GM18858 (cell line): Measurements from ENCODE around the gene C1RL.
"Not testable (repeated sequence)": the region's sequence is repeated elsewhere in the genome, so short reads cannot be mapped to it uniquely, and the experiment has no call there.

Source experiments
- ATAC-seq: cut with Tn5 transposase; IDR thresholded peaks from one replicate; pipeline ENCODE4 v1.9.1; 2021; ENCODE audit not compliant: unreplicated experiment

The C1RL gene

GRCh38 chr12:7116196-7116595 is 7.2 kb upstream of the C1RL start:
- ATAC-seq: no peak

GRCh38 chr12:7114851-7115250 is 5.8 kb upstream of the C1RL start:
- no peak for ATAC-seq

DNA sequence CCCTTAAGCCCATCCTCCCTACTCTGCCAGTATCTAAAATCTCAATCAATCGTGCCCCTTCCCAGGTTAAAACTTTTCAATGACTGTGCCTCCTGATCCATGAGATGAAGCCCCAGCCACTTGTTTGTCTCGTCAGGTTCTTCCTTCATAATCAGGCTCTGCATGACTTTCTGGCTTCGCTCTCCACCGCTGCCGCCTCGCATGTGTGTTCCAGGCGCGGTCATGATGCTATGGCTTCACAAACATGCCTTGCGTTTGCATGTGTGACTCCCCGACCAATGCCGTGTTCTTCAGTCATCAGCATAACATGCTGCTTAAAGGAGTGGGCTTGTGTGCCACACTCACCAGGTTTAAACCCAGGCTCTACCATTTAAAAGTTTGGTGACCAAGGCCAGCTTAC is 5.0 kb upstream of the C1RL start:
- ATAC-seq: no peak

- no peak for ATAC-seq
Measured at GRCh38 chr12:7113389-7113871, 4.4 kb upstream of the C1RL start.

DNA sequence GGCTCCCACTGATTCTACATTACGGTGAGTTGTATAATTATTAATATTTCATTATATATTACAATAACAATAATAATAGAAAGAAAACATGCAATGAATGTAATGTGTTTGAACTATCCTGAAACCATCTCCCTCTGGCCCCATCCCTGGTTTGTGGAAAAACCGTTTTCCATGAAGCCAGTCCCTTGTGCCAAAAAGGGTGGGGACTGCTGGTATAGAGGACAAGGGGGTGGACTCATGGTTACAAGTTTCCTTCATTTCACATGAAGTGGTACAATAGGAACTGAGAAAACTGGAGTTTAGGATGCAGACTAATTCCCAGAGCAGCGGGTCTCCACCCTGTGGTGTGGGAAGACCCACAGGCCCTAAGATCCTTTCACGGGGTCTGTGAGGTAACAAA is 3.0 kb upstream of the C1RL start:
- ATAC-seq: no peak

- ATAC-seq: no peak
Measured at GRCh38 chr12:7110661-7111060, 1.6 kb upstream of the C1RL start.

DNA sequence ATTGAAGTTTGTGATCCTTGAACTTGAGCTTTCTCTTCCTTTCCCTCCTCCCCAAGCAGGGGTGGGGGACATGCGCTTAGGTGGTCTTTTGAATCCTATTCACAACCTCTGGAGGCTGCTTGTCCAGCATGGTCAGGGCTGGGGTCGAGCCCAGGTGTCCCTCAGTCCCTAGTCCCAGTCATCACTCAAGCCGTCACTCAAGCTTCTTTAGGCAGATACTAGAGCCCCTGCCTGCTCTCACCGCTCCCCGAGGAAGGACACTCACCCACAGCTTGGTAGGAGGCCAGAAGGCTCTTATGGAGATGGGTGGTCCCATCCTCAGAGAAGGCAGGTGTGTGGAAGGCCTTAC is 532 bp upstream of the C1RL start:
- ATAC-seq: no peak

GRCh38 chr12:7108003-7108795 is 815 bp downstream of the C1RL start:
- ATAC-seq: peak; percentile 77

GRCh38 chr12:7107636-7108002 is 1.4 kb downstream of the C1RL start:
- ATAC-seq: no peak

GRCh38 chr12:7107181-7107580 is 1.8 kb downstream of the C1RL start:
- ATAC-seq: not testable (repeated sequence)

DNA sequence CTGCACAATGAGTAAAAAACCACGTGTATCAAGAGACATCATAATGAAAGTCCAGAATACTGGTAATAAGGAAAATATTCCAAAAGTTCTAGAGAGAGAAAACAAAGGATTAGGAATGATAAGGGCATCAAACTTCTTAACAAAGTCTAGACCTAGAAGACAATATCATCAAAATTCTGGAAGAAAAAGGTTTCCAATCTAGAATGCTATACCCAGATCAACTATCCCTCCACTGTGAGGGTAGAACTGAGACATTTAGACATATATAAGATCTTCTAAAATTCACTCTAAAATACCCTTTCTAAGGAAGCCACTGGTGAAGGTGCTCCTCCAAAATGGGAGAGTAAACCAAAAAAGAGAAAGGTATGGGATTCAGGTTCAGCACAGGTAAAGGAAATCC is 2.9 kb downstream of the C1RL start:
- no peak for ATAC-seq

DNA sequence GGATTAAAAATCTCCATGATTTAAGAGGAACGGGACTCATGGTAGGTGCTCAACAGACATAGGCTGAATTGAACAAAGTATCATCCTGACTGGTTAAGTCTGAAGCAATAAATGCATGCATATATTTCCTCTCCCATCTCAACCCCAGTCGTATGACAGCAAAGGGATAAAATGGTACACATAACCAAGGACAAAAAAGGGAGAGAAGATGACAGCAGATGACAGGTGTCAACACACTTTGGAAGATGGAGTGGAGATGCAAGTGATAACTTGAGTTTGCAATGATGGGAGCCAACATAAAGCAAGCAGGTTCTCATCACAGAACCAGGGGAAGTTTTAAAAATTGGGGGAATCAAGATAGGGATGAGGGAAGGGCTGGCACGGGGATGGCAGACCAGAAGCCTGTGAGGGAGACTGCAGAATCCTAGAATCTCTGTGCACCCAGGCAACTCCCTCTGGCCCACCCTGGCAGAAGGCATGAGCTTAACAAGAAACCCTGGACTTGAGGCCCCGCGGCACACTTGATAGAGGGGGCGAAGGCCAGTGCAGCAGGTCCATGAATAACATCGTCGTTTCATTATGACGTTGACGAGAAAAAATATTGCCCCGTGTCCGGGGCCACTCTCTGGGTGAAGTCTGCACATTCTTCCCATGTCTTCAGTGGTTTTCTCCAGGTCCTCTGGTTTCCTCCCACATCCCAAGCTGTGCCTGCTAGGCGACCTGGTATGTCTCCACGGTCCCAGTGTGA is 5.0 kb downstream of the C1RL start:
- no peak for ATAC-seq

DNA sequence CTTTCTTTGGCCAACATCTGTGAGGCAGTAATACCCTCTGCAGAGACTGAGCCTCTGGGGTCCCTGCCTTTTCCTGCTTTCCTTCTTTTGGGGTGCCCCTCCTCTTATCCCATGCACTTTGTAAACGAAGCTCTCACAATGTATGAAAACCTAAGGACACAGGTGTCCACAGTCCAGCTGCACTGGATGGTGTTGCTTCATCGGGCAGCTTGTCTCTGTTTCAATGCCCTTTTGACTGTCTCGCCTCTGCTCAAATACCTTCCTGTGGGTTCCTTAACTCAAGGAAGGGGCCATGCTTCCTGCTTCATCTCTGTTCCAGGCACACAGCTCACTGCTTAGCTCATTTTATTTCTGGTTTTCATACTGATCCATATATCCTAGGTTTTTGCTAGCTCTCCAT is 6.4 kb downstream of the C1RL start:
- no peak for ATAC-seq

DNA sequence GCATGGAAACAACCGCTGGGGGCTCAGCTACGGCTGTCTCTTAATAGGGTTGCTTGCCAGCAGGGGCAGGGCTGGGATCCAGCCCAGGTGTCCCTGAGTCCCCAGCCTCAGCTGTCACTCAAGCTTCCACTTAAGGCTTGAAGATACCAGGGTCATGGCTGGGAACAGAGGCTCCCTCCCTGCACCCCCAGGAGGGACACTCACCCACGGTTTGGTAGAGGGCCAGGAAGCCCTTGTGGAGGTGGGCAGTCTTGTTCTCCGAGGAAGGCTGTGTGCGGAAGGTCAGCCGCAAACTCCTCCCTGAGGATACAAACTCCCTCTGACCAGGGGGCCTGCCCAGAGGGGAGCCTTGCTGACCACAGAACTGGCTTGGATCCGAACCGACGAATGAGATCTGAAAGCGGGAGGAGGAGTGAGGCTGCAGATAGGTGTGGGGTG is 7.3 kb downstream of the C1RL start:
- no peak for ATAC-seq

DNA sequence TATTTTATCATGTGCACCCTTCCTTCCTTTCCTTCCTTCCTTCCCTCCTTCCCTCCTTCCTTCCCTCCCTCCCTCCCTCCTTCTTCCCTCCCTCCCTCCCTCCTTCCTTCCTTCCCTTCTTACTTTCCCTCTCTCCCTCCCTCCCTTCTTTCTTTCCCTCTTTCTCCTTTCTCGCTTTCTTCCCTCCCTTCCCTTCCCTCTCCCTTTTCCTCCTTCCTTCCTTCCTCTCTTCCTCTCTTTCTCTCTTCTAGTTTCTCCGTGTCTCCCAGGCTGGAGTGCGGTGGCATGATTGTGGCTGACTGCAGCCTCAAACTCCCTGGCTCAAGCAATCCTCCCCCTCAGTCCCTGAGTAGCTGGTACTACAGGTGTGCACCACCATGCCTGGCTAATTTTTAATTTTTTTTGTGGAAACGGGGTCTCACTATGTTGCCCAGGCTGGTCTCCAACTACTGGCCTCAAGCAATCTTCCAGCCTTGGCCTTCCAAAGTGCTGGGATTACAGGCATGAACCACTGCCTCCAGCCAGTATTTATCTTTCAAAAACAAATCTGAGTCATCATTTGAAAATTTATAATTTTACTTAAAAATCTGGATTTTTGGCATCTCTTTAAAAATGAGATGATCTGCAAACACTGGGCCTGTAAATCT is 7.8 kb downstream of the C1RL start:
- ATAC-seq: no peak

GRCh38 chr12:7100239-7100638 is 8.8 kb downstream of the C1RL start:
- ATAC-seq: no peak

GRCh38 chr12:7099290-7099996 is 9.6 kb downstream of the C1RL start:
- ATAC-seq: no peak

GRCh38 chr12:7096979-7097378 is 12.0 kb downstream of the C1RL start:
- no peak for ATAC-seq

- ATAC-seq: no peak
Measured at GRCh38 chr12:7096006-7096932, 12.7 kb downstream of the C1RL start.

GRCh38 chr12:7093892-7094291 is 15.1 kb downstream of the C1RL start:
- ATAC-seq: no peak
